H1 (cell line): ENCODE results near the gene IQSEC3. TPM values are rescaled to one million over a fixed set of nuclear protein-coding genes. Genes with fewer than 3 reads are reported as not detected.

Source experiments
- CTCF ChIA-PET: fragments of 300-600 bp; sonication (Branson Sonifier 250); formaldehyde crosslinking; loops from one replicate; lab custom pipeline; 2021; ENCODE audit not compliant: partially characterized antibody; lab: Charles Lee
- POLR2A ChIA-PET: fragments of 300-600 bp; sonication (Branson Sonifier 250); formaldehyde crosslinking; loops from one replicate; lab custom pipeline; 2021; ENCODE audit warnings: inconsistent platforms; ENCODE audit not compliant: partially characterized antibody; lab: Charles Lee
- DNase-seq, 2 experiments: peaks; one replicate each; pipeline versions ENCODE4 v3.0.0 to v3.0.0-alpha.2; 2010 to 2022; ENCODE audit warnings: low spot score in 2 of 2, low read depth in 1 of 2, mixed read lengths in 1 of 2
- FAIRE-seq: peaks from 2 replicates; lab custom pipeline; 2011; peaks lifted over from hg19 to GRCh38; lab: Jason Lieb, UNC
- H2AFZ ChIP-seq: 2 replicates; pipeline ENCODE4 v1.8.1; 2012; ENCODE audit warnings: low read length, inconsistent platforms
- H2AK5ac ChIP-seq: 2 replicates; pipeline ENCODE4 v1.6.1; 2013; ENCODE audit warnings: low read depth, low read length
- H2BK120ac ChIP-seq: replicated peaks from 2 replicates; pipeline ENCODE3; 2013; ENCODE audit warnings: low read depth, low read length, inconsistent platforms
- H2BK12ac ChIP-seq: 2 replicates; pipeline ENCODE4 v1.6.1; 2013; ENCODE audit warnings: low read depth, low read length
- H2BK15ac ChIP-seq: 2 replicates; pipeline ENCODE4 v1.6.1; 2013; ENCODE audit warnings: low read length
- H2BK20ac ChIP-seq: 2 replicates; pipeline ENCODE4 v1.6.1; 2013; ENCODE audit warnings: low read length
- H2BK5ac ChIP-seq: 2 replicates; pipeline ENCODE4 v1.6.1; 2013; ENCODE audit warnings: low read depth, low read length
- H3K14ac ChIP-seq: 2 replicates; pipeline ENCODE4 v1.6.1; 2013; ENCODE audit warnings: inconsistent platforms; ENCODE audit not compliant: insufficient read length
- H3K18ac ChIP-seq: 2 replicates; pipeline ENCODE4 v1.6.1; 2013; ENCODE audit warnings: low read length; ENCODE audit errors: extremely low read depth
- H3K23ac ChIP-seq: 2 replicates; pipeline ENCODE4 v1.6.1; 2013; ENCODE audit warnings: inconsistent platforms; ENCODE audit not compliant: insufficient read length
- H3K23me2 ChIP-seq: 2 replicates; pipeline ENCODE4 v1.6.1; 2013; ENCODE audit warnings: low read depth, low read length
- H3K27ac ChIP-seq: 2 replicates; pipeline ENCODE4 v1.6.1; 2011; ENCODE audit warnings: low read depth, low read length, inconsistent platforms
- H3K27me3 ChIP-seq, 4 experiments: replicated peaks in 1 of 4; 1 replicate in 1 of 4; 2 replicates in 3 of 4; pipeline versions ENCODE4 v1.6.1 to v1.8.1; 2011 to 2013; ENCODE audit warnings: low read length in 3 of 4, mild to moderate bottlenecking in 3 of 4, inconsistent platforms in 2 of 4, mixed read lengths in 2 of 4, moderate library complexity in 1 of 4; ENCODE audit not compliant: control insufficient read depth in 3 of 4, insufficient read depth in 3 of 4; ENCODE audit errors: extremely low read depth in 1 of 4
- H3K36me3 ChIP-seq, 4 experiments: 2 replicates each; pipeline versions ENCODE4 v1.6.1 to v1.8.1; 2011 to 2013; ENCODE audit warnings: mild to moderate bottlenecking in 4 of 4, low read length in 3 of 4, moderate library complexity in 2 of 4, control low read depth in 1 of 4, inconsistent platforms in 1 of 4; ENCODE audit not compliant: insufficient read depth in 4 of 4, control insufficient read depth in 2 of 4
- H3K4ac ChIP-seq: replicated peaks from 2 replicates; pipeline ENCODE3; 2013; ENCODE audit warnings: low read length, low read depth, mixed read lengths, inconsistent platforms; ENCODE audit not compliant: insufficient read length
- H3K4me1 ChIP-seq, 4 experiments: replicated peaks in 1 of 4; 1 replicate in 1 of 4; 2 replicates in 3 of 4; pipeline versions ENCODE4 v1.6.1 to v1.8.1; 2011 to 2013; ENCODE audit warnings: low read length in 3 of 4, inconsistent platforms in 2 of 4, mixed read lengths in 1 of 4; ENCODE audit not compliant: insufficient read depth in 4 of 4, control insufficient read depth in 3 of 4
- H3K4me2 ChIP-seq, 2 experiments: 2 replicates each; pipeline versions ENCODE4 v1.6.1 to v1.8.1; 2011 to 2013; ENCODE audit warnings: low read depth in 2 of 2, low read length in 2 of 2, control low read depth in 1 of 2, inconsistent platforms in 1 of 2, mild to moderate bottlenecking in 1 of 2; ENCODE audit not compliant: insufficient read depth in 1 of 2
- H3K4me3 ChIP-seq, 4 experiments: fragments of 200-600, 300-600 bp in 1 of 4; sonication (generic), shearing (Covaris generic), sonication (Bioruptor Twin) in 1 of 4; 2 replicates each; pipeline versions ENCODE4 v1.5.1 to v1.8.1; 2011 to 2016; ENCODE audit warnings: low read length in 4 of 4, low read depth in 3 of 4, control low read depth in 2 of 4, inconsistent platforms in 2 of 4, mild to moderate bottlenecking in 2 of 4, mixed read lengths in 1 of 4, moderate library complexity in 1 of 4; ENCODE audit not compliant: insufficient read depth in 2 of 4; ENCODE audit errors: extremely low read depth in 1 of 4
- H3K56ac ChIP-seq: replicated peaks from 2 replicates; pipeline ENCODE3; 2013; ENCODE audit warnings: low read depth, mild to moderate bottlenecking, mixed read lengths, low read length, inconsistent platforms; ENCODE audit not compliant: insufficient read length
- H3K79me1 ChIP-seq: 2 replicates; pipeline ENCODE4 v1.6.1; 2013; ENCODE audit warnings: low read depth, low read length, control low read depth
- H3K79me2 ChIP-seq, 2 experiments: 2 replicates each; pipeline versions ENCODE4 v1.6.1 to v1.8.1; 2012 to 2013; ENCODE audit warnings: low read length in 2 of 2, mild to moderate bottlenecking in 2 of 2, inconsistent platforms in 1 of 2; ENCODE audit not compliant: insufficient read depth in 2 of 2, control insufficient read depth in 1 of 2
- H3K9ac ChIP-seq, 4 experiments: replicated peaks in 1 of 4; 1 replicate in 1 of 4; 2 replicates in 3 of 4; pipeline versions ENCODE4 v1.6.1 to v1.8.1; 2011 to 2013; ENCODE audit warnings: low read depth in 3 of 4, low read length in 3 of 4, control low read depth in 2 of 4, mild to moderate bottlenecking in 2 of 4, moderate library complexity in 2 of 4, inconsistent platforms in 1 of 4; ENCODE audit errors: extremely low read depth in 1 of 4
- H3K9me3 ChIP-seq, 2 experiments: 2 replicates each; pipeline versions ENCODE4 v1.6.1 to v1.8.1; 2012 to 2013; ENCODE audit warnings: mild to moderate bottlenecking in 2 of 2, moderate library complexity in 2 of 2, control low read depth in 1 of 2, inconsistent platforms in 1 of 2, low read depth in 1 of 2, low read length in 1 of 2, mixed read lengths in 1 of 2; ENCODE audit not compliant: insufficient read depth in 2 of 2
- H4K20me1 ChIP-seq, 2 experiments: replicated peaks in 1 of 2; 2 replicates each; pipeline versions ENCODE3 to v1.8.1; 2011 to 2013; ENCODE audit warnings: inconsistent platforms in 2 of 2, low read length in 2 of 2, mild to moderate bottlenecking in 1 of 2; ENCODE audit not compliant: insufficient read depth in 2 of 2, control insufficient read depth in 1 of 2
- H4K5ac ChIP-seq: 2 replicates; pipeline ENCODE4 v1.6.1; 2013; ENCODE audit warnings: low read length, low read depth, mixed read lengths, inconsistent platforms; ENCODE audit not compliant: insufficient read length
- H4K8ac ChIP-seq: 2 replicates; pipeline ENCODE4 v1.8.0; 2013; ENCODE audit warnings: mild to moderate bottlenecking, moderate library complexity, low read length, inconsistent platforms; ENCODE audit not compliant: insufficient read depth; ENCODE audit errors: extremely low read depth
- H4K91ac ChIP-seq: replicated peaks from 2 replicates; pipeline ENCODE3; 2013; ENCODE audit warnings: low read length, mixed read lengths, inconsistent platforms; ENCODE audit not compliant: insufficient read length
- CBX8 ChIP-seq: fragments of 300-800, 300-1000 bp; sonication (generic); IDR thresholded peaks from 2 replicates; pipeline ENCODE4 v1.7.1; 2016; ENCODE audit warnings: low read depth, low read length, borderline replicate concordance
- KDM1A ChIP-seq: fragments of 200-600, 300-600 bp; sonication (generic); IDR thresholded peaks from 2 replicates; pipeline ENCODE4 v1.7.1; 2016; ENCODE audit warnings: mild to moderate bottlenecking, low read length, borderline replicate concordance
- POLR2A ChIP-seq, 2 experiments: IDR thresholded peaks; 1 replicate in 1 of 2; 2 replicates in 1 of 2; pipeline ENCODE4 v1.6.1; 2011; ENCODE audit warnings: low read depth in 2 of 2, low read length in 2 of 2, mild to moderate bottlenecking in 2 of 2; ENCODE audit errors: control extremely low read depth in 1 of 2
- RBBP5 ChIP-seq: IDR thresholded peaks from 2 replicates; pipeline ENCODE4 v1.7.1; 2012; ENCODE audit warnings: low read depth, mild to moderate bottlenecking, inconsistent platforms, low read length, moderate library complexity, borderline replicate concordance
- SP1 ChIP-seq: IDR thresholded peaks from 2 replicates; pipeline ENCODE4 v1.6.1; 2011; ENCODE audit warnings: low read depth, low read length
- SP2 ChIP-seq: IDR thresholded peaks from 2 replicates; pipeline ENCODE4 v1.6.1; 2012; ENCODE audit warnings: mild to moderate bottlenecking, low read length, inconsistent platforms
- TEAD4 ChIP-seq: IDR thresholded peaks from 2 replicates; pipeline ENCODE4 v1.6.1; 2012; ENCODE audit warnings: low read depth, low read length, inconsistent platforms, mixed read lengths
- WGBS, 2 experiments: shearing (Covaris generic) in 1 of 2; methylation state at CpG; one replicate each; pipeline versions ENCODE4 v1.1.6 to v1.1.7; 2013 to 2015; ENCODE audit warnings: low lambda C conversion rate in 2 of 2, mixed read lengths in 2 of 2, inconsistent platforms in 1 of 2, low coverage in 1 of 2, missing lambda C conversion rate in 1 of 2; ENCODE audit not compliant: insufficient replicate concordance in 2 of 2, insufficient coverage in 1 of 2, insufficient read length in 1 of 2; ENCODE audit errors: extremely low coverage in 1 of 2, missing lambda C conversion rate in 1 of 2; 5-methylcytosine and 5-hydroxymethylcytosine counted together
- polyA plus RNA-seq, 7 experiments: library from polyadenylated mRNA; depleted of rRNA in 3 of 7; stranded (reverse) in 5 of 7; unstranded in 2 of 7; fragments of >200 nt in 5 of 7; fragments of 200-250 nt in 2 of 7; gene quantifications; 1 replicate in 5 of 7; 2 replicates in 1 of 7; 4 replicates in 1 of 7; pipeline versions ENCODE4 v1.2.1 to v1.2.3, GENCODE V29; 2011 to 2013; ENCODE audit warnings: missing spikeins in 2 of 7, mixed read lengths in 2 of 7
- total RNA-seq: library from RNA; stranded (reverse); fragmentation: NEBNext Ultra II Directional; extraction: Animal tissue kit (Norgen Biotek cat#: 25700); gene quantifications from 2 replicates; pipeline ENCODE4 v1.2.1, GENCODE V29; 2021
- TF ChIP-seq, protein P1 (sequence below): IDR thresholded peaks from 2 replicates; pipeline ENCODE4 v1.6.1; 2011; ENCODE audit warnings: low read length, improper control_type of control experiment
- TF ChIP-seq, protein P2 (sequence below), 3 experiments: IDR thresholded peaks; 1 replicate in 2 of 3; 2 replicates in 1 of 3; pipeline versions ENCODE4 v1.5.1 to v1.6.1; 2011; ENCODE audit warnings: low read length in 3 of 3, mild to moderate bottlenecking in 3 of 3, inconsistent platforms in 2 of 3, low read depth in 1 of 3, moderate library complexity in 1 of 3; ENCODE audit not compliant: insufficient read depth in 1 of 3; ENCODE audit errors: control extremely low read depth in 1 of 3

Gene IQSEC3
- total and polyA plus RNA-seq, 2 of the 8 experiments (the other 6 are each of a cell fraction or from before 2014, with no cell fraction given): 1.2 to 3.1 TPM

DNA sequence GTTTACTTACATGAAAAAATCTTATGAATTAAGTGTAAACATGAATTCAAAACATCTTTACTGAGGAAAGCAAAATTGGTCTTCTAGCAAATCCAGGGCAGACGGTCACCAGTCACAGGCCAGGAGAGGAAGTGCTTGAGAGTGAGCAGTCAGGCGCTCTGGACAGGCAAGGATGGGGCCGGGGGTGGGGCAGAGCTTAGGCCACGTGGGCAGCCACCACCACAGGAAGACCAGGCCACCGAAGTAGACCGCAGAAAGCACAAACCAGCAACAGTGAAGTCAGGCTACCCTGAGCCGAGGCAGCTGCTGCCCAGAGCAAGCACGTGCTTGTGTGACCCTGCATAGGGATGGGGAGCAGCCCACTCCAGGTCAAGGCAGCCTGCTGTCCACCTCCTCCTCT, 113.9 kb downstream of the IQSEC3 start:
- DNase-seq: no peak
- TF ChIP-seq CBX8 (no peak), SP2 (no peak), TEAD4 (no peak), RBBP5 (no peak), SP1 (no peak), KDM1A (no peak), POLR2A (IDR thresholded peaks at IDR 0.05; ENCODE audit: control extremely low read depth in 1 of 2, low read depth in 2 of 2, low read length in 2 of 2) (no peak)
- TF ChIP-seq, protein P1, sequence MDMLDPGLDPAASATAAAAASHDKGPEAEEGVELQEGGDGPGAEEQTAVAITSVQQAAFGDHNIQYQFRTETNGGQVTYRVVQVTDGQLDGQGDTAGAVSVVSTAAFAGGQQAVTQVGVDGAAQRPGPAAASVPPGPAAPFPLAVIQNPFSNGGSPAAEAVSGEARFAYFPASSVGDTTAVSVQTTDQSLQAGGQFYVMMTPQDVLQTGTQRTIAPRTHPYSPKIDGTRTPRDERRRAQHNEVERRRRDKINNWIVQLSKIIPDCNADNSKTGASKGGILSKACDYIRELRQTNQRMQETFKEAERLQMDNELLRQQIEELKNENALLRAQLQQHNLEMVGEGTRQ: no peak
- TF ChIP-seq, protein P2, sequence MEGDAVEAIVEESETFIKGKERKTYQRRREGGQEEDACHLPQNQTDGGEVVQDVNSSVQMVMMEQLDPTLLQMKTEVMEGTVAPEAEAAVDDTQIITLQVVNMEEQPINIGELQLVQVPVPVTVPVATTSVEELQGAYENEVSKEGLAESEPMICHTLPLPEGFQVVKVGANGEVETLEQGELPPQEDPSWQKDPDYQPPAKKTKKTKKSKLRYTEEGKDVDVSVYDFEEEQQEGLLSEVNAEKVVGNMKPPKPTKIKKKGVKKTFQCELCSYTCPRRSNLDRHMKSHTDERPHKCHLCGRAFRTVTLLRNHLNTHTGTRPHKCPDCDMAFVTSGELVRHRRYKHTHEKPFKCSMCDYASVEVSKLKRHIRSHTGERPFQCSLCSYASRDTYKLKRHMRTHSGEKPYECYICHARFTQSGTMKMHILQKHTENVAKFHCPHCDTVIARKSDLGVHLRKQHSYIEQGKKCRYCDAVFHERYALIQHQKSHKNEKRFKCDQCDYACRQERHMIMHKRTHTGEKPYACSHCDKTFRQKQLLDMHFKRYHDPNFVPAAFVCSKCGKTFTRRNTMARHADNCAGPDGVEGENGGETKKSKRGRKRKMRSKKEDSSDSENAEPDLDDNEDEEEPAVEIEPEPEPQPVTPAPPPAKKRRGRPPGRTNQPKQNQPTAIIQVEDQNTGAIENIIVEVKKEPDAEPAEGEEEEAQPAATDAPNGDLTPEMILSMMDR (IDR thresholded peaks at IDR 0.05; ENCODE audit: control extremely low read depth in 1 of 3, insufficient read depth in 1 of 3, low read depth in 1 of 3, low read length in 3 of 3): no peak
- TF ChIP-seq, all 59 proteins: peak for 0
- H3K9ac ChIP-seq: no peak overlapping the region
- no peak overlapping the region for H2BK12ac ChIP-seq
- H3K36me3 ChIP-seq: no peaks in the 10 kb centered on the region
- no peak overlapping the region for H3K27ac ChIP-seq
- H2AFZ ChIP-seq: no peak overlapping the region
- no peaks in the 10 kb centered on the region for H3K23me2 ChIP-seq
- H2BK15ac ChIP-seq: no peak overlapping the region
- H3K23ac ChIP-seq: no peak overlapping the region
- H3K4me3 ChIP-seq: no peak overlapping the region
- H3K27me3 ChIP-seq: no peaks in the 10 kb centered on the region; a peak in 1 of 7 replicates
- H3K56ac ChIP-seq: no peak overlapping the region
- no peak overlapping the region for H4K91ac ChIP-seq
- H3K4me2 ChIP-seq: no peak overlapping the region
- POLR2A ChIA-PET: no interaction called here
- CTCF ChIA-PET: interaction anchor here (1.7 to 5.8 kb wide), 4 partner anchors 10 to 40 kb away, joined by 8 to 60 read pairs (median 28); no protein-coding TSS in a partner anchor
- no peak overlapping the region for H2AK5ac ChIP-seq
- H3K79me2 ChIP-seq: no peaks in the 10 kb centered on the region
- no peak overlapping the region for H4K8ac ChIP-seq
- H3K79me1 ChIP-seq: no peaks in the 10 kb centered on the region
- H3K4ac ChIP-seq: no peak overlapping the region
- H2BK120ac ChIP-seq: no peak overlapping the region
- WGBS, 2 experiments: 82% methylated on average over 8 of the region's 8 CpGs; no CpG with 5 or more reads in 1 of the 2 experiments
- H3K14ac ChIP-seq: peak overlapping the region; percentile 34
- H3K9me3 ChIP-seq: no peaks in the 10 kb centered on the region
- H2BK20ac ChIP-seq: no peak overlapping the region
- H2BK5ac ChIP-seq: no peak overlapping the region
- no peak overlapping the region for H3K18ac ChIP-seq
- peaks cover 0 to 12% (median 7%) of the 10 kb centered on the region in 4 experiments; a peak in 6 of 7 replicates for H3K4me1 ChIP-seq
- H4K20me1 ChIP-seq: no peaks in the 10 kb centered on the region
- H4K5ac ChIP-seq: no peak overlapping the region
- FAIRE-seq: no peak
